ENCODE results near the gene FBXL12. TPM values are rescaled to one million over a fixed set of nuclear protein-coding genes. Genes with fewer than 3 reads are reported as not detected.

FBXL12 gene
- total RNA-seq, 1 experiment from 2014 or later = 21.9 TPM

DNA sequence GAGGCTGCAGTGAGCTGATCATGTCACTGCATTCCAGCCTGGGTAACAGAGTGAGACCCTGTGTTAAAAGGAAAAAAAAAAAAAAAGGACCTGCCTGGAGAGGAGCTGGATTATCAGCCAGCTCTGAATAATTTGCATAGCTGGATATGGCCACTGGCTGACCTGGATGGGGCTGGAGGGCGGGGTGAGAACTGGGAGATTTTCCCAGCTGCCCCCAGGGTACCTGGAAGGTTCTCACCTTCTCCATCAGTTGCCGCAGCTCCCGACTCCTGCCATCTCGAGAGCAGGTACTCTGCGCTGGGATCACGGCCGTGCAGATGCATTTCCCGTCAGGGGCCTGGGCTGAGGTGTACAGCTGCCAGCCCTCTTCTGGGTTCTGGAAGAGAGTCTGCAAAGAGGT, 41.5 kb upstream of the FBXL12 start:
- Histone ChIP-seq H3K4me2 (ENCODE audit: low read length) (no peak overlapping the region), H3K27ac (ENCODE audit: low read depth, low read length) (no peak overlapping the region), H3K79me2 (ENCODE audit: insufficient read depth, low read length) (no peaks in the 10 kb centered on the region), H3K4me1 (ENCODE audit: control insufficient read depth in 1 of 2, insufficient read depth in 2 of 2, low read length in 2 of 2) (peaks cover 0 to 5% of the 10 kb centered on the region in 2 experiments; a peak in 2 of 4 replicates), H3K27me3 (ENCODE audit: insufficient read depth, low read length) (no peaks in the 10 kb centered on the region), H3K9me2 (ENCODE audit: insufficient read depth) (no peaks in the 10 kb centered on the region), H3K36me3 (ENCODE audit: control insufficient read depth in 1 of 2, insufficient read depth in 2 of 2, low read length in 2 of 2) (peaks cover 0 to 2% of the 10 kb centered on the region in 2 experiments; a peak in 1 of 4 replicates), H4K20me1 (ENCODE audit: insufficient read depth) (no peaks in the 10 kb centered on the region), H3K9me3 (ENCODE audit: control insufficient read depth in 1 of 2, insufficient read depth in 1 of 2, low read depth in 1 of 2, low read length in 2 of 2) (no peaks in the 10 kb centered on the region), H3K4me3 (replicated peaks in 1 of 2; ENCODE audit: low read depth in 1 of 2, low read length in 2 of 2) (no peak overlapping the region), H3K9ac (ENCODE audit: low read length) (no peak overlapping the region), H2AFZ (ENCODE audit: low read depth, low read length, poor library complexity, severe bottlenecking) (no peak overlapping the region)
- CTCF ChIA-PET = no interaction called here
- no TSS peak for BruUV-seq (replicated peaks)
- POLR2A ChIA-PET = no interaction called here
- intact Hi-C loops (cut with micrococcal nuclease) = no loop called here
- RAD21 ChIA-PET (ENCODE audit: low non-redundant PET in 1 of 2, low total read pairs in 2 of 2, uncharacterized antibody in 2 of 2, unreplicated experiment in 2 of 2) = no interaction called here
- ATAC-seq = no peak
- no peak for DNase-seq (ENCODE audit: low read depth, low spot score)
- TF ChIP-seq, protein P1, sequence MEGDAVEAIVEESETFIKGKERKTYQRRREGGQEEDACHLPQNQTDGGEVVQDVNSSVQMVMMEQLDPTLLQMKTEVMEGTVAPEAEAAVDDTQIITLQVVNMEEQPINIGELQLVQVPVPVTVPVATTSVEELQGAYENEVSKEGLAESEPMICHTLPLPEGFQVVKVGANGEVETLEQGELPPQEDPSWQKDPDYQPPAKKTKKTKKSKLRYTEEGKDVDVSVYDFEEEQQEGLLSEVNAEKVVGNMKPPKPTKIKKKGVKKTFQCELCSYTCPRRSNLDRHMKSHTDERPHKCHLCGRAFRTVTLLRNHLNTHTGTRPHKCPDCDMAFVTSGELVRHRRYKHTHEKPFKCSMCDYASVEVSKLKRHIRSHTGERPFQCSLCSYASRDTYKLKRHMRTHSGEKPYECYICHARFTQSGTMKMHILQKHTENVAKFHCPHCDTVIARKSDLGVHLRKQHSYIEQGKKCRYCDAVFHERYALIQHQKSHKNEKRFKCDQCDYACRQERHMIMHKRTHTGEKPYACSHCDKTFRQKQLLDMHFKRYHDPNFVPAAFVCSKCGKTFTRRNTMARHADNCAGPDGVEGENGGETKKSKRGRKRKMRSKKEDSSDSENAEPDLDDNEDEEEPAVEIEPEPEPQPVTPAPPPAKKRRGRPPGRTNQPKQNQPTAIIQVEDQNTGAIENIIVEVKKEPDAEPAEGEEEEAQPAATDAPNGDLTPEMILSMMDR (IDR thresholded peaks at IDR 0.05 in 2 of 3, conservative IDR thresholded peaks at IDR 0.05 in 1 of 3; ENCODE audit: borderline replicate concordance in 1 of 3, insufficient read depth in 1 of 3, low read depth in 2 of 3, low read length in 2 of 3) = no peak
- TF ChIP-seq CBX3 (IDR thresholded peaks at IDR 0.05; ENCODE audit: low read depth) (no peak), YY1 (IDR thresholded peaks at IDR 0.05; ENCODE audit: extremely low read depth, insufficient replicate concordance, low read depth, low read length) (no peak), ZFX (IDR thresholded peaks at IDR 0.05) (no peak), SP1 (IDR thresholded peaks at IDR 0.05; ENCODE audit: low read depth) (no peak), CEBPB (IDR thresholded peaks at IDR 0.05; ENCODE audit: low read depth) (no peak), JUND (IDR thresholded peaks at IDR 0.05) (no peak), ZNF274 (IDR thresholded peaks at IDR 0.05; ENCODE audit: low read depth, low read length) (no peak), EZH2phosphoT487 (IDR thresholded peaks at IDR 0.05; ENCODE audit: borderline replicate concordance) (no peak), ELF1 (IDR thresholded peaks at IDR 0.05; ENCODE audit: borderline replicate concordance, low read depth) (no peak), SIN3A (IDR thresholded peaks at IDR 0.05; ENCODE audit: low read depth) (no peak), POLR2AphosphoS5 (IDR thresholded peaks at IDR 0.05; ENCODE audit: low read depth, low read length) (no peak), EGR1 (IDR thresholded peaks at IDR 0.05; ENCODE audit: low read depth) (no peak), POLR2A (IDR thresholded peaks at IDR 0.05; ENCODE audit: borderline replicate concordance, extremely low read depth, insufficient read depth, insufficient read length) (no peak), FOSL1 (IDR thresholded peaks at IDR 0.05; ENCODE audit: low read depth) (no peak), EZH2 (IDR thresholded peaks at IDR 0.05) (no peak)
- TF ChIP-seq, protein P2, sequence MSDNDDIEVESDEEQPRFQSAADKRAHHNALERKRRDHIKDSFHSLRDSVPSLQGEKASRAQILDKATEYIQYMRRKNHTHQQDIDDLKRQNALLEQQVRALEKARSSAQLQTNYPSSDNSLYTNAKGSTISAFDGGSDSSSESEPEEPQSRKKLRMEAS (IDR thresholded peaks at IDR 0.05) = no peak
- TF ChIP-seq, protein P3, sequence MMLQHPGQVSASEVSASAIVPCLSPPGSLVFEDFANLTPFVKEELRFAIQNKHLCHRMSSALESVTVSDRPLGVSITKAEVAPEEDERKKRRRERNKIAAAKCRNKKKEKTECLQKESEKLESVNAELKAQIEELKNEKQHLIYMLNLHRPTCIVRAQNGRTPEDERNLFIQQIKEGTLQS (IDR thresholded peaks at IDR 0.05) = no peak
- TF ChIP-seq, protein P4, sequence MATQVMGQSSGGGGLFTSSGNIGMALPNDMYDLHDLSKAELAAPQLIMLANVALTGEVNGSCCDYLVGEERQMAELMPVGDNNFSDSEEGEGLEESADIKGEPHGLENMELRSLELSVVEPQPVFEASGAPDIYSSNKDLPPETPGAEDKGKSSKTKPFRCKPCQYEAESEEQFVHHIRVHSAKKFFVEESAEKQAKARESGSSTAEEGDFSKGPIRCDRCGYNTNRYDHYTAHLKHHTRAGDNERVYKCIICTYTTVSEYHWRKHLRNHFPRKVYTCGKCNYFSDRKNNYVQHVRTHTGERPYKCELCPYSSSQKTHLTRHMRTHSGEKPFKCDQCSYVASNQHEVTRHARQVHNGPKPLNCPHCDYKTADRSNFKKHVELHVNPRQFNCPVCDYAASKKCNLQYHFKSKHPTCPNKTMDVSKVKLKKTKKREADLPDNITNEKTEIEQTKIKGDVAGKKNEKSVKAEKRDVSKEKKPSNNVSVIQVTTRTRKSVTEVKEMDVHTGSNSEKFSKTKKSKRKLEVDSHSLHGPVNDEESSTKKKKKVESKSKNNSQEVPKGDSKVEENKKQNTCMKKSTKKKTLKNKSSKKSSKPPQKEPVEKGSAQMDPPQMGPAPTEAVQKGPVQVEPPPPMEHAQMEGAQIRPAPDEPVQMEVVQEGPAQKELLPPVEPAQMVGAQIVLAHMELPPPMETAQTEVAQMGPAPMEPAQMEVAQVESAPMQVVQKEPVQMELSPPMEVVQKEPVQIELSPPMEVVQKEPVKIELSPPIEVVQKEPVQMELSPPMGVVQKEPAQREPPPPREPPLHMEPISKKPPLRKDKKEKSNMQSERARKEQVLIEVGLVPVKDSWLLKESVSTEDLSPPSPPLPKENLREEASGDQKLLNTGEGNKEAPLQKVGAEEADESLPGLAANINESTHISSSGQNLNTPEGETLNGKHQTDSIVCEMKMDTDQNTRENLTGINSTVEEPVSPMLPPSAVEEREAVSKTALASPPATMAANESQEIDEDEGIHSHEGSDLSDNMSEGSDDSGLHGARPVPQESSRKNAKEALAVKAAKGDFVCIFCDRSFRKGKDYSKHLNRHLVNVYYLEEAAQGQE (IDR thresholded peaks at IDR 0.05; ENCODE audit: low read depth) = no peak
- TF ChIP-seq, protein P5, sequence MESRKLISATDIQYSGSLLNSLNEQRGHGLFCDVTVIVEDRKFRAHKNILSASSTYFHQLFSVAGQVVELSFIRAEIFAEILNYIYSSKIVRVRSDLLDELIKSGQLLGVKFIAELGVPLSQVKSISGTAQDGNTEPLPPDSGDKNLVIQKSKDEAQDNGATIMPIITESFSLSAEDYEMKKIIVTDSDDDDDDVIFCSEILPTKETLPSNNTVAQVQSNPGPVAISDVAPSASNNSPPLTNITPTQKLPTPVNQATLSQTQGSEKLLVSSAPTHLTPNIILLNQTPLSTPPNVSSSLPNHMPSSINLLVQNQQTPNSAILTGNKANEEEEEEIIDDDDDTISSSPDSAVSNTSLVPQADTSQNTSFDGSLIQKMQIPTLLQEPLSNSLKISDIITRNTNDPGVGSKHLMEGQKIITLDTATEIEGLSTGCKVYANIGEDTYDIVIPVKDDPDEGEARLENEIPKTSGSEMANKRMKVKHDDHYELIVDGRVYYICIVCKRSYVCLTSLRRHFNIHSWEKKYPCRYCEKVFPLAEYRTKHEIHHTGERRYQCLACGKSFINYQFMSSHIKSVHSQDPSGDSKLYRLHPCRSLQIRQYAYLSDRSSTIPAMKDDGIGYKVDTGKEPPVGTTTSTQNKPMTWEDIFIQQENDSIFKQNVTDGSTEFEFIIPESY (IDR thresholded peaks at IDR 0.05; ENCODE audit: extremely low read depth, insufficient replicate concordance, low read length) = no peak

Data from HCT116 (cell line).